ENCODE data around the gene DENND4A. TPM values are rescaled to one million over a fixed set of nuclear protein-coding genes. Genes with fewer than 3 reads are reported as not detected.

Gene DENND4A
- total RNA-seq, 4 donors from 2014 or later: 24.4 to 46.4 (median 33.1) TPM

- Histone ChIP-seq H3K27ac (no peak overlapping the region), H3K4me1 (peaks cover 5 to 25% of the 10 kb centered on the region in 2 donors), H3K9me3 (no peaks in the 10 kb centered on the region), H3K36me3 (no peaks in the 10 kb centered on the region), H3K4me3 (no peak overlapping the region), H3K27me3 (no peaks in the 10 kb centered on the region)
- ATAC-seq: no peak
- intact Hi-C loops (cut with DNase I; ENCODE audit: low total_unique reads): loop anchor here (1.0 kb wide), 1 partner anchor 32 kb away; no protein-coding TSS in a partner anchor
- DNase-seq: no peak
- in situ Hi-C loops (cut with MboI; ENCODE audit: low sequenced_read_pairs in 4 of 4): no loop called here
- TF ChIP-seq POLR2A (IDR thresholded peaks at IDR 0.05): no peak
- TF ChIP-seq, protein P1, sequence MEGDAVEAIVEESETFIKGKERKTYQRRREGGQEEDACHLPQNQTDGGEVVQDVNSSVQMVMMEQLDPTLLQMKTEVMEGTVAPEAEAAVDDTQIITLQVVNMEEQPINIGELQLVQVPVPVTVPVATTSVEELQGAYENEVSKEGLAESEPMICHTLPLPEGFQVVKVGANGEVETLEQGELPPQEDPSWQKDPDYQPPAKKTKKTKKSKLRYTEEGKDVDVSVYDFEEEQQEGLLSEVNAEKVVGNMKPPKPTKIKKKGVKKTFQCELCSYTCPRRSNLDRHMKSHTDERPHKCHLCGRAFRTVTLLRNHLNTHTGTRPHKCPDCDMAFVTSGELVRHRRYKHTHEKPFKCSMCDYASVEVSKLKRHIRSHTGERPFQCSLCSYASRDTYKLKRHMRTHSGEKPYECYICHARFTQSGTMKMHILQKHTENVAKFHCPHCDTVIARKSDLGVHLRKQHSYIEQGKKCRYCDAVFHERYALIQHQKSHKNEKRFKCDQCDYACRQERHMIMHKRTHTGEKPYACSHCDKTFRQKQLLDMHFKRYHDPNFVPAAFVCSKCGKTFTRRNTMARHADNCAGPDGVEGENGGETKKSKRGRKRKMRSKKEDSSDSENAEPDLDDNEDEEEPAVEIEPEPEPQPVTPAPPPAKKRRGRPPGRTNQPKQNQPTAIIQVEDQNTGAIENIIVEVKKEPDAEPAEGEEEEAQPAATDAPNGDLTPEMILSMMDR (IDR thresholded peaks at IDR 0.05 in 4 of 5, conservative IDR thresholded peaks at IDR 0.05 in 1 of 5): no peak
These were observed 35.0 kb upstream of the DENND4A start for GRCh38 chr15:65827065-65827464.

DNA sequence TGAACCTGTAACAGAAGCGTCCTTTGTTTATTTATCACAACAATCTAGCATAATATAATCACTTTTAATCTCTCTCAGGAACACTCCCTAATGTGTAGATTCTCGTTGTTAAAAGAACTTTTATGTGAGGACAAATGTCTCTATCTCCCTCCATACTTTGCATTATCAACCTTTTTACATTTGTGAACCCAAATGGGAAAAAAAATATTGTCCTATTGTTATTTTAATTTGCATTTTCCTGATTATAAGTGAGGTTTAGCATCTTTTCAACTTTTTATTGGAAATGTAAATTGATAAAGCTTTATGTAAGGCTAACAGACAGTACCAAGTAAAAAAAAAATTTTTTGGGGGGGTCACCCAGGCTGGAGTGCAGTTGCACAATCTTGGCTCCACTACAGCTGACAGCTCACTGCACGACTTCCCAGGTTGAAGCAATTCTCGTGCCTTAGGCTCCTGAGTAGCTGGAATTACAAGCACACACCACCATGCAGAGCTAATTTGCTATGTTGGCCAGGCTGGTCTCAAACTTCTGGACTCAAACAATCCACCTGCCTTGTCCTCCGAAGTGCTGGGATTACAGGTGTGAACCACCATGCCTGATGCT lies 33.0 kb upstream of the DENND4A start:
- Histone ChIP-seq H3K36me3 (no peaks in the 10 kb centered on the region), H3K4me1 (peaks cover 0 to 6% of the 10 kb centered on the region in 2 donors), H3K4me3 (no peak overlapping the region), H3K27me3 (no peaks in the 10 kb centered on the region), H3K27ac (no peak overlapping the region), H3K9me3 (no peaks in the 10 kb centered on the region)
- intact Hi-C loops (cut with DNase I; ENCODE audit: low total_unique reads) (no loop called here), in situ Hi-C loops (cut with MboI; ENCODE audit: low sequenced_read_pairs in 4 of 4) (no loop called here)
- DNase-seq (peak; percentile 17 to 44), ATAC-seq (peak; percentile 47 to 48)
- TF ChIP-seq, protein P1 (IDR thresholded peaks at IDR 0.05 in 4 of 5, conservative IDR thresholded peaks at IDR 0.05 in 1 of 5): no peak
- no peak for TF ChIP-seq POLR2A (IDR thresholded peaks at IDR 0.05)

DNA sequence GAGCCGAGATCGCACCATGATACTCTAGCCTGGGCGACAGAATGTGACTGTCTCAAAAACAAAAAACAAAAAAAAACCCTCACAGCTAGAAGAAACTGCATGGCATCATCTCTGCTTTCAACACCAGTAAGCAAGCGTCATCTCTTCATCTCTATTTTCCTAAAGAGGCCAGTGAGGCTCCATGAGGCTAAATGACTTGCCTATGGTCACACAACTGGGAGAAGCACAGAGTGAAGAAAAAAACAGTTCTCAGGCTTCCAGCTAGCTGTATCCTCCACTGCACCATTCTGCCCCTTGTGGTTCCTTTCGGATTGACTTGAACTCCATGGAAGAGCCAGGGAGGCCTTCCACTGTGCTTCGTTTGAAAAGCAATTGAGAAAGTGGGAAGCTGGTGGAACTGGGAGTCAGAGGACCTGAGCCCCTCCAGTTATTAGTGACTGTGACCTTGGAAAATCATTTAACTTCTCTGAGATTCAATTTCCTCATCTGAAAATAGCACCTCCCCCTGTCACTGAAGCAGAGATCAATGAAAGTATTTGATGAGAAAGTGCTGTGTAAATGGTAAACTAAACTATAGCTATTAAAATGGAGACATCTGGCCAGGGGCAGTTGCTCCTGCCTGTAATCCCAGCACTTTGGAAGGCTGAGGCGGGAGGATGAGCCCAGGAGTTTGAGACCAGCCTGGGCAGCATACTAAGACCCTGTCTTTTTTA lies 32.1 kb upstream of the DENND4A start:
- Histone ChIP-seq H3K36me3 (no peaks in the 10 kb centered on the region), H3K4me3 (no peak overlapping the region), H3K9me3 (no peaks in the 10 kb centered on the region), H3K27ac (peak overlapping the region in 2 of 4 donors; percentile 5 to 10), H3K4me1 (peaks cover 0 to 6% of the 10 kb centered on the region in 2 donors), H3K27me3 (no peaks in the 10 kb centered on the region)
- peak; percentile 35 to 53 for DNase-seq
- TF ChIP-seq, protein P1 (IDR thresholded peaks at IDR 0.05 in 4 of 5, conservative IDR thresholded peaks at IDR 0.05 in 1 of 5): peak; percentile 43 to 74 (median 62)
- no peak for TF ChIP-seq POLR2A (IDR thresholded peaks at IDR 0.05)
- in situ Hi-C loops (cut with MboI; ENCODE audit: low sequenced_read_pairs in 4 of 4): no loop called here
- intact Hi-C loops (cut with DNase I; ENCODE audit: low total_unique reads): no loop called here
- peak; percentile 88 to 90 for ATAC-seq

GRCh38 chr15:65822316-65822715 lies 30.2 kb upstream of the DENND4A start:
- DNase-seq (no peak), ATAC-seq (no peak)
- TF ChIP-seq, protein P1 (IDR thresholded peaks at IDR 0.05 in 4 of 5, conservative IDR thresholded peaks at IDR 0.05 in 1 of 5): no peak
- no peak for TF ChIP-seq POLR2A (IDR thresholded peaks at IDR 0.05)
- Histone ChIP-seq H3K4me3 (no peak overlapping the region), H3K27me3 (no peaks in the 10 kb centered on the region), H3K36me3 (no peaks in the 10 kb centered on the region), H3K4me1 (peaks cover 0 to 6% of the 10 kb centered on the region in 2 donors), H3K9me3 (no peaks in the 10 kb centered on the region), H3K27ac (no peak overlapping the region)
- in situ Hi-C loops (cut with MboI; ENCODE audit: low sequenced_read_pairs in 4 of 4): no loop called here
- intact Hi-C loops (cut with DNase I; ENCODE audit: low total_unique reads): no loop called here
